Measurements from ENCODE around the gene TRIM22.
"Not testable (repeated sequence)": the region's sequence is repeated elsewhere in the genome, so short reads cannot be mapped to it uniquely, and the experiment has no call there.

- TF ChIP-seq CTCF (IDR thresholded peaks at IDR 0.05; ENCODE audit: low read depth, low read length); EZH2phosphoT487 (IDR thresholded peaks at IDR 0.05; ENCODE audit: low read depth): not testable (repeated sequence)
Observed at GRCh38 chr11:5683620-5684019, 6.0 kb upstream of the TRIM22 start.
